ENCODE data around the gene RPS6KC1. TPM values are rescaled to one million over a fixed set of nuclear protein-coding genes. Genes with fewer than 3 reads are reported as not detected.

The RPS6KC1 gene
- polyA plus RNA-seq, 1 donor (not counting 4 experiments of a cell fraction or from before 2014, with no cell fraction given), result 13.0 TPM

DNA sequence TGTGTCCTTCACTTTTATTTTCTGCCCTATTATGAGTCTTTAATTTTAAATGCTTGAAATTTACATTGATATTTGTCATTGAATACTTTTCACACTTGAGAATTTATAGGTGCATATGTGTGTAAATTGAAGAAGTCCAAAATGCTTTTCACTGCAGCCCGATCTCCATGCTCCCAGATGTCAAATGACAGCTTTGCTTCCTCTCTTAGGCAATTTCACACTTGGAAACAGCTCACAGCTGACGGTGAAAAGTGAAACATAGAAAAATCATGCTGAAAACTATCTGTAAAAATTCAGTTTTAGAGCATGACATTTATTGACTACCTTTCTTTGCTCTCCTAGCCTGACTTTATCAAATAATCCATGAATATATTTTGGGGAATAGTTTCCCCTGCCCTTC, 196.0 kb downstream of the RPS6KC1 start:
- H3K4me1 ChIP-seq (ENCODE audit: control insufficient read depth, extremely low read depth, insufficient read depth, low read length), result no peaks in the 10 kb centered on the region
- dilution Hi-C loops (cut with MboI; ENCODE audit: extremely low pct_ligation_motif_present, low sequenced_read_pairs), result no loop called here
- no peak overlapping the region for H3K9ac ChIP-seq (ENCODE audit: control insufficient read depth, extremely low read depth, insufficient read depth, low read length)
- H3K9me3 ChIP-seq (ENCODE audit: control insufficient read depth, low read depth, low read length), result no peaks in the 10 kb centered on the region
- FAIRE-seq (no peak), DNase-seq (ENCODE audit: low read depth, low spot score) (no peak)
- H3K79me2 ChIP-seq (ENCODE audit: control insufficient read depth, insufficient read depth, low read length), result no peaks in the 10 kb centered on the region
- no peak overlapping the region for H2AFZ ChIP-seq (ENCODE audit: control insufficient read depth, low read length)
- no peak overlapping the region for H3K4me2 ChIP-seq (ENCODE audit: control insufficient read depth, extremely low read depth, insufficient read depth, low read depth, low read length)
- H3K36me3 ChIP-seq (ENCODE audit: control insufficient read depth in 2 of 2, extremely low read depth in 1 of 2, insufficient read depth in 2 of 2, low read length in 2 of 2), result no peaks in the 10 kb centered on the region
- H4K20me1 ChIP-seq (ENCODE audit: control insufficient read depth, extremely low read depth, insufficient read depth, low read length), result no peaks in the 10 kb centered on the region
- H3K4me3 ChIP-seq (ENCODE audit: control insufficient read depth in 2 of 3, extremely low read depth in 1 of 3, insufficient read depth in 2 of 3, low read depth in 1 of 3, low read length in 3 of 3), result no peak overlapping the region
- no peak for TF ChIP-seq EZH2 (IDR thresholded peaks at IDR 0.05; ENCODE audit: low read length)
- TF ChIP-seq, protein P1, sequence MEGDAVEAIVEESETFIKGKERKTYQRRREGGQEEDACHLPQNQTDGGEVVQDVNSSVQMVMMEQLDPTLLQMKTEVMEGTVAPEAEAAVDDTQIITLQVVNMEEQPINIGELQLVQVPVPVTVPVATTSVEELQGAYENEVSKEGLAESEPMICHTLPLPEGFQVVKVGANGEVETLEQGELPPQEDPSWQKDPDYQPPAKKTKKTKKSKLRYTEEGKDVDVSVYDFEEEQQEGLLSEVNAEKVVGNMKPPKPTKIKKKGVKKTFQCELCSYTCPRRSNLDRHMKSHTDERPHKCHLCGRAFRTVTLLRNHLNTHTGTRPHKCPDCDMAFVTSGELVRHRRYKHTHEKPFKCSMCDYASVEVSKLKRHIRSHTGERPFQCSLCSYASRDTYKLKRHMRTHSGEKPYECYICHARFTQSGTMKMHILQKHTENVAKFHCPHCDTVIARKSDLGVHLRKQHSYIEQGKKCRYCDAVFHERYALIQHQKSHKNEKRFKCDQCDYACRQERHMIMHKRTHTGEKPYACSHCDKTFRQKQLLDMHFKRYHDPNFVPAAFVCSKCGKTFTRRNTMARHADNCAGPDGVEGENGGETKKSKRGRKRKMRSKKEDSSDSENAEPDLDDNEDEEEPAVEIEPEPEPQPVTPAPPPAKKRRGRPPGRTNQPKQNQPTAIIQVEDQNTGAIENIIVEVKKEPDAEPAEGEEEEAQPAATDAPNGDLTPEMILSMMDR (optimal IDR thresholded peaks at IDR 0.05 in 1 of 3, IDR thresholded peaks at IDR 0.05 in 1 of 3, conservative IDR thresholded peaks at IDR 0.05 in 1 of 3; ENCODE audit: extremely low read depth in 1 of 3, insufficient read depth in 2 of 3, low read length in 3 of 3), result no peak
- H3K27me3 ChIP-seq (ENCODE audit: control insufficient read depth, extremely low read depth, insufficient read depth, low read length), result no peaks in the 10 kb centered on the region
- H3K9me1 ChIP-seq (ENCODE audit: control insufficient read depth, extremely low read depth, insufficient read depth, low read length), result no peaks in the 10 kb centered on the region
- no peak overlapping the region for H3K27ac ChIP-seq (ENCODE audit: control insufficient read depth, insufficient read depth, low read length)

DNA sequence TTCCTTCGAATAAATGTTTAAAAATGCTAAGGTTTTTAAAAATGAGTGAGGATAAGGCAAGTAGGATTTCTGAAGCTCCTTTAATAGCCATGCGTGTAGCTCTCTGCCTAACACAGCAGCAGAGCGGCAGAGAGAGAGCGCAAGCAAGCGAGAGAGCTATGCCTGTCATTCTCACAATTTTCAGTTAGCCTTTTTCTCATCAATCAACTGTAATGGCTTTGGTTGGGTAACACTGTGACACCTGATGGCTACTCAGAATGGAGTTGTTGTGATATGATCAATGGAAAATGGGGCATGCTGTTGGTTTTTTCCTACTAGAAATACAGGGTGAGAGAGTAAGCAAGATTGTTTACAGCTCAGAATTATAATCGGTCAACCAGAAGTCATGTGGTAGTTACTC, 198.4 kb downstream of the RPS6KC1 start:
- no peak for FAIRE-seq

More for the DNA sequence above, 198.4 kb downstream of the RPS6KC1 start:
- Histone ChIP-seq H3K9me1 (ENCODE audit: control insufficient read depth, extremely low read depth, insufficient read depth, low read length) (no peaks in the 10 kb centered on the region), H3K79me2 (ENCODE audit: control insufficient read depth, insufficient read depth, low read length) (no peaks in the 10 kb centered on the region), H3K27me3 (ENCODE audit: control insufficient read depth, extremely low read depth, insufficient read depth, low read length) (no peaks in the 10 kb centered on the region), H3K27ac (ENCODE audit: control insufficient read depth, insufficient read depth, low read length) (no peak overlapping the region), H3K4me1 (ENCODE audit: control insufficient read depth, extremely low read depth, insufficient read depth, low read length) (no peaks in the 10 kb centered on the region), H3K9me3 (ENCODE audit: control insufficient read depth, low read depth, low read length) (no peaks in the 10 kb centered on the region), H4K20me1 (ENCODE audit: control insufficient read depth, extremely low read depth, insufficient read depth, low read length) (no peaks in the 10 kb centered on the region), H3K36me3 (ENCODE audit: control insufficient read depth in 2 of 2, extremely low read depth in 1 of 2, insufficient read depth in 2 of 2, low read length in 2 of 2) (no peaks in the 10 kb centered on the region), H3K4me2 (ENCODE audit: control insufficient read depth, extremely low read depth, insufficient read depth, low read depth, low read length) (no peak overlapping the region), H3K4me3 (ENCODE audit: control insufficient read depth in 2 of 3, extremely low read depth in 1 of 3, insufficient read depth in 2 of 3, low read depth in 1 of 3, low read length in 3 of 3) (no peak overlapping the region), H3K9ac (ENCODE audit: control insufficient read depth, extremely low read depth, insufficient read depth, low read length) (no peak overlapping the region), H2AFZ (ENCODE audit: control insufficient read depth, low read length) (no peak overlapping the region)
- TF ChIP-seq, protein P1 (optimal IDR thresholded peaks at IDR 0.05 in 1 of 3, IDR thresholded peaks at IDR 0.05 in 1 of 3, conservative IDR thresholded peaks at IDR 0.05 in 1 of 3; ENCODE audit: extremely low read depth in 1 of 3, insufficient read depth in 2 of 3, low read length in 3 of 3), result no peak
- no peak for TF ChIP-seq EZH2 (IDR thresholded peaks at IDR 0.05; ENCODE audit: low read length)
- no peak for DNase-seq (ENCODE audit: low read depth, low spot score)
- dilution Hi-C loops (cut with MboI; ENCODE audit: extremely low pct_ligation_motif_present, low sequenced_read_pairs), result no loop called here

Data from keratinocyte (primary cell).